Endothelial cell (in vitro differentiated cells): Measurements from ENCODE around the gene JAML. TPM values are rescaled to one million over a fixed set of nuclear protein-coding genes. Genes with fewer than 3 reads are reported as not detected.
A peak's percentile ranks its signal among the peaks of the same experiment; 100 is the strongest.

ENCODE experiments used
- DNase-seq: peaks from one replicate; pipeline ENCODE4 v3.0.0; 2021; ENCODE audit warnings: low spot score
- H3K27ac Mint-ChIP-seq: one replicate; pipeline ENCODE4 v1.8.0; 2021; ENCODE audit warnings: mixed read lengths, inconsistent platforms; ENCODE audit not compliant: unreplicated experiment
- H3K27me3 Mint-ChIP-seq: one replicate; pipeline ENCODE4 v1.8.0; 2021; ENCODE audit warnings: mild to moderate bottlenecking, moderate library complexity, mixed read lengths, inconsistent platforms; ENCODE audit not compliant: unreplicated experiment
- H3K36me3 Mint-ChIP-seq: one replicate; pipeline ENCODE4 v1.8.0; 2021; ENCODE audit warnings: mild to moderate bottlenecking, low read depth, mixed read lengths, inconsistent platforms; ENCODE audit not compliant: unreplicated experiment
- H3K4me1 Mint-ChIP-seq: one replicate; pipeline ENCODE4 v1.8.0; 2021; ENCODE audit warnings: mild to moderate bottlenecking, mixed read lengths, inconsistent platforms; ENCODE audit not compliant: unreplicated experiment
- H3K4me3 Mint-ChIP-seq: one replicate; pipeline ENCODE4 v1.8.0; 2021; ENCODE audit warnings: mild to moderate bottlenecking, mixed read lengths, inconsistent platforms; ENCODE audit not compliant: unreplicated experiment
- H3K9me3 Mint-ChIP-seq: one replicate; pipeline ENCODE4 v1.8.0; 2021; ENCODE audit warnings: mixed read lengths, inconsistent platforms; ENCODE audit not compliant: unreplicated experiment
- total RNA-seq: library from RNA; stranded (reverse); fragmentation: NEBNext Ultra II Directional; extraction: Animal tissue kit (Norgen Biotek cat#: 25700); gene quantifications from one replicate; pipeline ENCODE4 v1.2.1, GENCODE V29; 2021; ENCODE audit not compliant: unreplicated experiment
- TF ChIP-seq, protein P1 (sequence below): fragments of 200-600 bp; sonication (generic); IDR thresholded peaks from one replicate; pipeline ENCODE4 v1.5.0; 2021; ENCODE audit warnings: antibody characterized with exemption; ENCODE audit not compliant: unreplicated experiment

Gene JAML
- total RNA-seq, 1 donor from 2014 or later = 0.31 TPM

DNA sequence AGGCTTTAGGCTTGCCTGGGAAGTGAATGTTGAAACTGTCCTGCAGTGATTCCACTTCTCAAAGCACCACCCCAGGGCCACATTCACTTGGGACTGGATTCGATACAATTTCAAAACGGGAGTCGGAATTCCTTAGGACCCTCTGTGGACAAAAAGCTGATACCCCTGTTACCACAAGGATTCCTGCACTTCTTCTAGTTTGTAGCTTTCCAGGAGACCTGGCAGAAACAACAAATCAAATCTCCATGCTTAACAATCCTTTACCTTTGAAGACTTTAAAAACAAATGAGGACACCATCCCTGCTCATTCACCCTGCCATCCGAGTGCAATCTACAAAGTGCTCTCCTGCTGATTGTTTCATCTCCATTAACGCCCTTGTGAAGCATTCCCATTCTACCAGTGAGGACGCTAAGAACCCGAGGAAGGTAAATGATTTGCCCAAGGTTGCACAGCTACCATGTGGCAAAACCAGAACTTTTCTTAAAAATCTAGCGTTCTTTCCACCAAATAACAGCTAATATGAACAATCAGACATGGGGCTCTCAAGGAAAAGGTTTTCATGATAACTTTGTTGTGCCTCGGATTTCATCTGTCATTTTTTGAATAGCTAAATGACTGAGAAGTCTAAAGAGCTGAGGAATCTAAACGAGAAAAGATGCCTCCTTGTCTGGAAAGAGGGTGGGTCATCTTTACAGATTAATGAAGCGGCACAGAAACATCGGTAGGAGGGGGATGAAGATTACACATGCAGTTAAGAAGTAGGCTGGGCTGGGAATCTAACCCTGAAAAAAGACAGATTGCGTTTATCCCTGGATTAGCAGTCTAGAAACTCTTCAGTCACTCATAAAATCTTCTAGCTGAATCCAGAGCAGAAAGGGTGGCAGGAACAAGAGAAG lies 40.0 kb upstream of the JAML start:
- peaks cover 10% of the 10 kb centered on the region for H3K4me1 Mint-ChIP-seq
- no peaks in the 10 kb centered on the region for H3K9me3 Mint-ChIP-seq
- TF ChIP-seq, protein P1, sequence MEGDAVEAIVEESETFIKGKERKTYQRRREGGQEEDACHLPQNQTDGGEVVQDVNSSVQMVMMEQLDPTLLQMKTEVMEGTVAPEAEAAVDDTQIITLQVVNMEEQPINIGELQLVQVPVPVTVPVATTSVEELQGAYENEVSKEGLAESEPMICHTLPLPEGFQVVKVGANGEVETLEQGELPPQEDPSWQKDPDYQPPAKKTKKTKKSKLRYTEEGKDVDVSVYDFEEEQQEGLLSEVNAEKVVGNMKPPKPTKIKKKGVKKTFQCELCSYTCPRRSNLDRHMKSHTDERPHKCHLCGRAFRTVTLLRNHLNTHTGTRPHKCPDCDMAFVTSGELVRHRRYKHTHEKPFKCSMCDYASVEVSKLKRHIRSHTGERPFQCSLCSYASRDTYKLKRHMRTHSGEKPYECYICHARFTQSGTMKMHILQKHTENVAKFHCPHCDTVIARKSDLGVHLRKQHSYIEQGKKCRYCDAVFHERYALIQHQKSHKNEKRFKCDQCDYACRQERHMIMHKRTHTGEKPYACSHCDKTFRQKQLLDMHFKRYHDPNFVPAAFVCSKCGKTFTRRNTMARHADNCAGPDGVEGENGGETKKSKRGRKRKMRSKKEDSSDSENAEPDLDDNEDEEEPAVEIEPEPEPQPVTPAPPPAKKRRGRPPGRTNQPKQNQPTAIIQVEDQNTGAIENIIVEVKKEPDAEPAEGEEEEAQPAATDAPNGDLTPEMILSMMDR = no peak
- H3K27me3 Mint-ChIP-seq = peaks cover 4% of the 10 kb centered on the region
- H3K4me3 Mint-ChIP-seq = peak overlapping the region; percentile 82
- peak overlapping the region; percentile 10 for H3K27ac Mint-ChIP-seq
- H3K36me3 Mint-ChIP-seq = no peaks in the 10 kb centered on the region
- DNase-seq = no peak

DNA sequence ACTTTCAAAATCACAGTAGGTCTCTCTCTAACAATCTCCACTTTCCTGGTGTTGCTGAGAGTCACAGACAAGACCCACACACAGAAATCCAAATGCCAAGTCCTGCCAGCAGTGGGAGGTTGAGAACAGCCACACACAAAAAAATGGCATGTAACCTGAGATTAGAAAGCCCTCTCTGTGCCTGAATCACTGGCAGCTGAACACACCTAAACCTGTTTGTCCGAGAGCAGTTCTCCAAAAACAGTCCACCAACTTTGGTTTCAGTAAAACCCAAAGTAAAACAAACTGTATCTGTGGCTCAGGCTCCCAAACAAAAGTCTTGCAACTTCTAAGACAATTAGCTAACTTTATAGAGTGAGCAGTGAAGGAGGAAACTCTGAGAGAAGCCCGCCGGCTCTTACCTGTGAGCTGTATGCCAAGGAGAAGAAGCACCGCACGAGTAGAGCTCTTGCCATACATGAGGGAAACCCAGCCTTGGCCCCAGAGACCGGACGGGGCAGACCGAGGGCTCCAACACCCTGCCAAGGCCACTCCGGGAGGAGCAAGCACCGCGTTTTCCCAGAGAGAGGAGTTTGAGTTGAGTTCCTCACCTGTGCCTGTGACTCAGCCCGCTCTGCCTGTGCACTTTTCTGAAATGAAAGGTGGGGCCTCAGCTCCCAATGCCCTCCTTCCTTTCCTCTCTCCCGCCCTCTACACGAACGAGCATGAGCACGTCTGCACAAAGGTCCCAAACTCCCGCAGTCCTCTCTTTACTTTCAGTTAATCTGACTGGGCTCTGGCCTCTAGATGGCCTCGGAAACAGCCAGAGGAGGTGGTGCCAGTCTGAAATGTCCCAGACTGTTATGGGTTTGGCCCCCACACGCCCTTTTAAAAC lies 39.1 kb upstream of the JAML start, which contains the start of gene MPZL2:
MPZL2 (minus strand) TSS at position 603 of the 874 bp plus-strand sequence; CDS start at position 459, 144 bp downstream.
- Mint-ChIP-seq H3K4me3 (peak within 1 kb of the TSS; percentile 82), H3K27me3 (peaks cover 4% of the 10 kb centered on the region), H3K27ac (peak within 1 kb of the TSS; percentile 10), H3K4me1 (peaks cover 6% of the 10 kb centered on the region), H3K9me3 (no peaks in the 10 kb centered on the region), H3K36me3 (no peaks in the 10 kb centered on the region)
- DNase-seq = peak; percentile 15
- TF ChIP-seq, protein P1 = no peak

DNA sequence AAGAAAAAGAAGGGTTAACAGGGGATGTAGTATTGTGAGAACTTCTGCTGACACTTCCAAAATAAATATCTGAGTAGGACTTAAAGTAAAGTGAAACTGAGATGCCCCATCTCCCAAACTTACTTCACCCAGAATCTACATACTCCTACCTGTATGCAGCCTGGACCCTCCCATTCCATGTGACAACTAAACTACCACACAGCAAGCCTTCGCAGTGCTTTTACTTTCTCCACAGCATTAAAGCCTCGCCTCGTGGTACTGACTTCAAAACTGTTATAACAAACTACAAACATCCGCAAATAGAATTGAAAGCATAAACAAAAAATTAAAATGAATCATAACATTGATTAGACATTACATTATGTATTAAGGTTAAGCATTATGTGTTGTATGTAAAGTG lies 38.3 kb upstream of the JAML start:
- no peak overlapping the region for H3K4me3 Mint-ChIP-seq
- TF ChIP-seq, protein P1 = no peak
- peaks cover 6% of the 10 kb centered on the region for H3K4me1 Mint-ChIP-seq
- no peak for DNase-seq
- H3K27ac Mint-ChIP-seq = no peak overlapping the region
- H3K36me3 Mint-ChIP-seq = no peaks in the 10 kb centered on the region
- H3K9me3 Mint-ChIP-seq = no peaks in the 10 kb centered on the region
- peaks cover 4% of the 10 kb centered on the region for H3K27me3 Mint-ChIP-seq

DNA sequence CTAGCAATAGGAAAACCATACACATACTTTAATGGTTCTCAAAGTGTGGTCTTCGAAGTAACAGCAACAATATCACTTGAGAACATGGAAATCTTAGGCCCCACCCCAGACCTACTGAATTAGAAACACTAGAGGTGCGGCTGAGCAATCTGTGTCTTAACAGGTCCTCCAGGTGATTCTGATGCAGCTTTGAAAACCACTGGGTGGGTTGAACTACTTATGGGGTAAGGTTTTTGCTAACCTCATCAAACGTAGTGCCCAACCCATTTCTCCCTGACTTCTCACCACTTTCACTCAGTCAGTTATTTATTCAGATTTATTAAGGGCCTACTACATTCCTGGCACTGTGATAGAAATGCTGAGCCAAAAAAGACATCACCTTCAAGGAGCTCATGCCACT lies 35.5 kb upstream of the JAML start:
- Mint-ChIP-seq H3K36me3 (no peaks in the 10 kb centered on the region), H3K27ac (no peak overlapping the region), H3K4me3 (no peak overlapping the region), H3K27me3 (peaks cover 4% of the 10 kb centered on the region), H3K4me1 (peaks cover 4% of the 10 kb centered on the region), H3K9me3 (no peaks in the 10 kb centered on the region)
- no peak for DNase-seq
- TF ChIP-seq, protein P1 = no peak
